GM18511 (cell line): ENCODE data around the gene HEATR3.

Experiments used
- ATAC-seq: cut with Tn5 transposase; IDR thresholded peaks from one replicate; pipeline ENCODE4 v1.9.1; 2021; ENCODE audit warnings: mild to moderate bottlenecking, moderate library complexity; ENCODE audit not compliant: unreplicated experiment

HEATR3 gene, protein sequence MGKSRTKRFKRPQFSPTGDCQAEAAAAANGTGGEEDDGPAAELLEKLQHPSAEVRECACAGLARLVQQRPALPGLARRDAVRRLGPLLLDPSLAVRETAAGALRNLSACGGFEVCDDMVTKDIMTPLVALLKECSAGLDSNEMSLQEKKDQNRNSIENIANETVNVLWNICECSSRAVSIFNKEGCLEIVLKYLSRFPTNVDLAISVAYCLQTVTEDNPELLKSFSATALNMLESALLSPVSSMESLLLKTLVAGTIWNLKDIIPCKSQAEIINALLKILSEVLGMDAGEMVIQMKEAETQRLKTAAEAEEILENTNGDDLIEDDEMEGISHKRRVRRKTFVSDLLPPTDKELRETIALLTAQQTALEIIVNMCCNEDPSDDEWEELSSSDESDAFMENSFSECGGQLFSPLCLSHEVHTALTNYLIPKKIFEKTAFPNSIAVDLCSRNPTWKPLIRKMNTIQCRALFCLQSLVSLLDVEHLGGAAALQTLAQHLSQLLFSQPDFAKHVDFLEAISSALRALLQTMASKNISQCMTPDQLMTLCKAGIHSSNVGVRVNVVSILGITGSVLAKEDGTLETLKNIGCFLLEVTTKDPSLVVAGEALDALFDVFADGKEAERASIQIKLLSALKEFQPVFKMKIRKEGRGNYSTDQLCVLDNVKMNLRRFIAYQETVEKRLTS

DNA sequence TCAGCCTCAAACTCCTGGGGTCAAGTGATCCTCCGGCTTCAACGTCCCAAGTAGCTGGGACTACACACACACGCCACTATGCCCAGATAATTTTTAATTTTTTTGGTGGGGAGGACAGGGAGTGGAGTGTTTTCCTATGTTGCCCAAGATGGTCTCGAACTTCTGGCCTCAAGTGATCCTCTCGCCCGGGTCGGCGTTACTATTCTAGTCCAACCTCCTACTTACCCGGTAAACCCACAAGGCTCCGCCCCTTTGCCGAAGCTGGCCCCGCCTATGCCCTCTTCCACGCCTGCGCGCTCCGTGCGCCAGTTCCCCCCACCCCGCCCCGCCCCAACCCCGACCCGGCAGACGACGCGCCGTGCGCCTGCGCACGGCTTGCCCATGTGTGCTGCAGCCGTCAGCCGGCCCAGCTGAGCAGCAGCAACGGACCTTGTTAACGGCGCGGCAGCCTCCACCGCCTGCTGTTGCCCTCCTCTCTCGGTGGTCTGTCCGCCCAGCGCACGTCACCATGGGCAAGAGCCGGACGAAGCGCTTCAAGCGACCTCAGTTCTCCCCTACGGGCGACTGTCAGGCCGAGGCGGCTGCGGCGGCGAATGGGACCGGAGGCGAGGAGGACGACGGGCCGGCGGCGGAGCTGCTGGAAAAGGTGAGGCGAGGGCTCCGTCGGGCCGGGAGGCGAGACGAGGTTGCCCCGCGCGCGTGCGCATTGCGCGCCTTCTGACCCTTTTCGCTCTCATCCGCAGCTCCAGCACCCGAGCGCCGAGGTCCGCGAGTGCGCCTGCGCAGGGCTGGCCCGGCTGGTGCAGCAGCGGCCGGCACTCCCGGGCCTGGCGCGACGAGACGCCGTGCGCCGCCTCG is at the start of gene HEATR3:
HEATR3 (plus strand) TSS at position 347 of the 858 bp plus-strand sequence; CDS start at position 509, 162 bp downstream.
- peak; percentile 86 for ATAC-seq

DNA sequence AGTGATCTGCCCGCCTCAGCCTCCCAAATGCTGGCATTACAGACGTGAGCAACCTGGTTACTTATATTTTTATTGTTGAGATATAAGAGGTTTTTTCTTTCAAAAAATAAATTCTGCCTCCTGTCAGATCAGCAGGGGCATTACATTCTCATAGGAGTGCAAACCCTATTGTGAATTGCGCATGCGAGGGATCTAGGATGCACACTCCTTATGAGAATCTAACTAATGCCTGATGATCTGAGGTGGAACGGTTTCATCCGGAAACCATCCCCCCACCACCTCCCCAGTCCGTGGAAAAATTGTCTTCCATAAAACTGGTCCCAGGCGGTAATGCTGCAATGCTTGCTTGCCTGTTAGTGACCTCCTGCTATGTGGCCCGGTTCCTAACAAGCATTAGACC is 48.2 kb upstream of the HEATR3 start:
- no peak for ATAC-seq

DNA sequence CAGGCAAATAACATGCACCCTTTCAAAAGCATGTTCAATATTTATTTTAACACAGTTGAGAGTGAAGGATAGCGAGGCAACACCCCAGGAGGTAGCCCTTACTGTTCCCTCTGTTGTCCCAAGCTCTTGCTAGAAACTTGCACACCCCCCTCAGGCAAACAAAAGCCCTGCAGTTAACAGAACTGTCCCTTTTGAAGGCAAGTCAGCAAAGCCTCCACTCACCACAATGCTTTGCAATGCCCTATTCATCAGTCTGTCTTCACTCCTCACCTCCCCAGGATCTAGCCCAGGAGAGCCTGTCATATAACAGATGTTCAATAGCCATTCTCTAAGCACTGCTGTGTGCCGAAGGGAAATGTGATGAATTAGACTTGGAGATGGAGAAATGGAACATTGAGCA is 44.2 kb upstream of the HEATR3 start:
- no peak for ATAC-seq

DNA sequence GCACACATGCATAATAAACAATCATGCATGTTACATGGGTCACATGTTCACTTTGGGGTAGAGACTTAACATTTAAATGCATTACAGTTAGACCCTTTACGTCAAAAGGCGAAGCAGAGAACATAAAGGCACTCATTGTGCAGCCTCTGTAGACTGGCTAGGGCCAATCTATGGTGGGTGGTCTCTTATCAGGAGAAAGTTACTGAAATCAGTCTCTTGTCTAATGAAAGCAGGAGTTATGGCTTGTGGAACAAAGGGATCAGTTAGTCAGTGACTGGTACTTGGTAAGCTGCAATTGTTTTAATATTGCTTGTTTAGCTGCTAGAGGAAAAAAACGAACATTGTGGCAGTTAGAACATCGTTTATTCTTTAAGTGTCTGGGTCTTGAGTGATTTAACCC is 42.1 kb upstream of the HEATR3 start:
- no peak for ATAC-seq

DNA sequence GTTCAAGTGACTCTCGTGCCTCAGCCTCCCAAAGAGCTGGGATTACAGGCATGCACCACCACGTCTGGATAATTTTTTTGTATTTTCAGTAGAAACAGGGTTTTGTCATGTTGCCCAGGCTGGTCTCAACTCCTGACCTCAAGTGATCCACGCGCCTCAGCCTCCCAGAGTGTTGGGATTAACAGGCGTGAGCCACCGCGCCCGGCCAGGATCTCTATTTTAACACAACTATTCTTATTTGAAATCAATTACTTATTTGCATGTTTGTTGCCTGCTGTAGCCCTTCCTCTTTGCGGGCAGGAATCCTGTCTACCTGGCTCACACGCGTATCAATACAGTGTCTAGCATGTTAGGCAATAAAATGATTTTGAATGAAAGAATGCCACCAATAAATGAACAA is 41.6 kb upstream of the HEATR3 start:
- ATAC-seq, result no peak

DNA sequence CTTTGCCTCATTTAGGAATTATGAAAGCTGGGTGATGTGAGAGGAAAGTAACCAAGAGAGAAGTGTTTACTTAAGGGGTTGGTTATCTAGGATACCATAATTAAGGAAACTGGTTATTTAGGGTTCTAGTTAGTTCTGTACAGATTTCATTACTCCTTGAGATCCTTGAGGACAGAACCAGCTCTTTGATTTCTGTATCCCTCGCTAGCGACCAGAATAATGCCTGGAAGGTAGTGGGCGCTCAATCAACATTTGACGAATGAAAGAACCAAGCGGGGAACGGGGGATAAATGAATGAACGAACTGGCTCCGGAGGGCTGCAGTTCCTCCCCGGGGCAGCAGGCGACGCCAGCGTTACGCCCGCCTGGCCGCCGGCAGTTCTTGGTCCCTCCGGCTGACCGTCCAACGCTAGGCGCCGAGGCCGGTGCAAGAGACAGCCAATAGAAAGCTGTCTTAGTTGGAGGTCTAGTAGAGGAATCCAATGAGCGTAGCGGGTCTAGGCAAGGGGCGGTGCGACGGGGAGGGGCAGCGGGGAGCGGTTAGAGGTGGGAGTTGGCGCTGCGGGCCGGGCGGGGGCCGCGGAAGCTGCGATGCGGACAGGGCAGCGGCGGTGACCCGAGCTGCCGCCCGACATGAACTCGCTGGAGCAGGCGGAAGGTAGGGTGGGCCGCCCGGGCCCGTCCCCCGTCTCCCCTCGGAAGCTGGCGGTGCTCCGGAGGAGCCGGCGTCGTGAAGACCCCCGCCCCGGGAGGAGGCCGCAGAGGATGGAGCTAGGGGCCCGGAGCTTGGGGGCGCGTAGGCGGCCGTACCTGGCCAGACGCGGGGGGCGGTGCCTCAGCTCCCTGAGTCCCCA is 40.9 kb upstream of the HEATR3 start, which contains the start of gene CNEP1R1:
CNEP1R1 (plus strand) TSS at position 542 of the 853 bp plus-strand sequence; CDS start at position 633, 91 bp downstream.
- ATAC-seq, result peak; percentile 99

DNA sequence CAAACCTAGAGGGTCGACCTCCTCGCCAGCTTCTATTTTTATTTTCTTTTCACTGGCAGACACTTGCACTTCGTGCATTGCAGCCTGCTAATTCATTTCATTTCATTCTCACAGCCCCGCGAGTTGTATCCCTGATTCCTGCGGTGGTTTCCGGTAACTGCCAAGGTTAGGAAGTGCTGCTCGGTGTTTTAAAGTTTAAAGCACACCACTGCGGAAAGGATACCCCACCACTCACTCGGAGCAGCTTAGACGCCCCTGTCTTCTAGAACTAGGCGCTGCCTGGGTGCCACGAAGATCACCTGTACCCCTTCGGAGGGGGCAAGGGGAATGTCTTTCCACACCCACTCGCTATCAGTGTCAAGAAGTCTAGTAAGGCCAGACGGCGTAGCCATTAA is 40.2 kb upstream of the HEATR3 start:
- ATAC-seq, result peak; percentile 14

DNA sequence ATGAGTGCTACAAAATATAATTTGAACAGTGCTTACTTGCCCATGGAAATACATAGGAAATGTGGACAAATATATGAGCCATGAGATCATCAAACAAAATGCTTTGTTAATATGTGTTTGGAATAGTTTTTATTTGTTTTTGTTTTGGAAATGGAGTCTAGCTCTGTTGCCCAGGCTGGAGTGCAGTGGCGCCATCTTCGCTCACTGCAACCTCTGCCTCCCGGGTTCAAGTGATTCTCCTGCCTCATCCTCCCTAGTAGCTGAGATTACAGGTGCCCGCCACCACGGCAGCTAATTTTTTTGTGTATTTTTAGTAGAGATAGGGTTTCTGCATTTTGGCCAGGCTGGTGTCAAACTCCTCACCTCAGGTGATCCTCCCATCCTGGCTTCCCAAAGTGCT is 37.9 kb upstream of the HEATR3 start:
- ATAC-seq, result no peak

DNA sequence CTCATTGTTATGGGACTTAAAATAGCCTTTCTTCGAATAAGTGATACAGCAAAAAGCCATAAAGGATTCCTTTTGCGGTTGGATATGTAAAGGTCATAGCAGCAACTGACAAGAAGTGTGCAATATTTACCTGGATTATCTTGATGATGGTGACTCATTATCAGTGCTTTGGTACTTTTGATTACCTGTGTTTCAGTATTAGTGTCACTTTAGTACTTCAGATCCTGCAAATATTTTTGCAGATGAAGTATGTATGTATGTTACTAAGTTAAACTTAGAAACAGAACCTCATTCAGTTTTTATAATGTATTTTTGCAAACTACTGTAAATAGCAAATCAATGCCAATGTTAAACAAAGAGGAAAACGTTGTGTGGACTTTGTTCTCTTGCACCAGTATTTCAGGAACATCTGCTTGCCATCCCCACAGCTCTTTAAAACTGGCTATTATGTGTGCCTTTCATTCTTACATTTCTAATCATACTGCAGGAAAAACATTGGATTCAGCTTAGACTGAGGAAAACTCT is 30.2 kb upstream of the HEATR3 start:
- ATAC-seq, result no peak

DNA sequence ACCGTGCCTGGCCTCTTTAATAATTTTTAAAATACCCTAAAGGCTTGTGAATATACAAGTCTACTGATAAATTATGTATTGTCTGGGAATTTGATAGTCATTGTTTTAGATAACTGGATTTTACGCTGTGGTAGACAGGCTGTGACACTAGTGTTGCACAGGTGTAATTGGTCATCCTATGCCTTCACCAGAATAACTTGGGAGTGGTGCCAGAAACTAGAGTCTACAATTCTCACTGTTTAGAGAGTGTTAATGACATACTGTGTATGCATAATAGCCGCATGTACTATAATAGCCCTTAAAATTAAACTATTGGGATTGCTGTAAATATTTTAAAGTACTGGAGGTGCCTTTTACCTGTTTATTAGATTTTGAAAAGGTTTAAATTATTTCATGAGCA is 29.3 kb upstream of the HEATR3 start:
- no peak for ATAC-seq

DNA sequence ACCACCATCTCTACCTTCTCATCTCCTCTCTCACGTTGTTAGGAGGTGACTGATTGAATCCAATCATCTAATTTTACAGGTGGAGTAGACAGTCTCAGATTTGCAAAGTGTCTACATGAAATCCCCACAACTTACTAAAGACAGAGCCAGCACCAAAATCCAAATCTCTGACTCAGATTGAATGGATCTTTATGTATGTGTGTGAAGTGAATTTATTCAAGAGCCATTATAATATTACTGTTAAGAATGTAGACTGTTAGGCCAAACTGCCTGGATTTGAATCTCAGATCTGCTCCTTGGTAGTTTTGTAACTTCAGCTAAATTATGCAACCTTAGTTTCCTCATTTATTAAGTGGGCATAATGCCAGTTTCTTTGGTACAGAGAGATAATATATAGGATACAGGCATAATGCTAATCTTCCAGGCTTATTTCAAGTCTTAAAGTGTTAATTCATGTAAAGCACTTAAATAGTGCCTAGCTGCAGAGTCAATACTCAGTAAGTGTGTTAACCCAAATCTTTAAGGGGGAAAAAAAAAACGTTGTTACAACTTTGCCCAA is 28.0 kb upstream of the HEATR3 start:
- ATAC-seq, result no peak

DNA sequence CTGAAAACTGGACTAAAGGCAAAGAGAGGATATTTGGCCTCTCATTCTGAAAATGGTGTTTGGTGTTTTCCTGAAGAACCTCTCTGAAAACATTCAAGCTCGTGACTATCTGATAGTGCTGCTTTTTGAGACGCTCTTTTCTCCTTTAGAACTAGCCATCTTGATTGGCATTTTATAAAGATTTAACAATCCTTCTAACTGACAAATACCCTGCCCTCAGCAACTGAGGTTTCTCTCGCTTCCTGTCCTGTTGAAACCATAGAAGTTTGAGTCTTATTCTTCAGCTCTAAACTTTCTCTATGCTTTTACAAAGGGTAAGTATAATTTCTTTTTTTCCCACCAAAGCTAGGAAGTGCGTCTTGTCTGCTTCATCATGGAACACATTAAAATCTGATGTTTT is 27.5 kb upstream of the HEATR3 start:
- ATAC-seq, result no peak

DNA sequence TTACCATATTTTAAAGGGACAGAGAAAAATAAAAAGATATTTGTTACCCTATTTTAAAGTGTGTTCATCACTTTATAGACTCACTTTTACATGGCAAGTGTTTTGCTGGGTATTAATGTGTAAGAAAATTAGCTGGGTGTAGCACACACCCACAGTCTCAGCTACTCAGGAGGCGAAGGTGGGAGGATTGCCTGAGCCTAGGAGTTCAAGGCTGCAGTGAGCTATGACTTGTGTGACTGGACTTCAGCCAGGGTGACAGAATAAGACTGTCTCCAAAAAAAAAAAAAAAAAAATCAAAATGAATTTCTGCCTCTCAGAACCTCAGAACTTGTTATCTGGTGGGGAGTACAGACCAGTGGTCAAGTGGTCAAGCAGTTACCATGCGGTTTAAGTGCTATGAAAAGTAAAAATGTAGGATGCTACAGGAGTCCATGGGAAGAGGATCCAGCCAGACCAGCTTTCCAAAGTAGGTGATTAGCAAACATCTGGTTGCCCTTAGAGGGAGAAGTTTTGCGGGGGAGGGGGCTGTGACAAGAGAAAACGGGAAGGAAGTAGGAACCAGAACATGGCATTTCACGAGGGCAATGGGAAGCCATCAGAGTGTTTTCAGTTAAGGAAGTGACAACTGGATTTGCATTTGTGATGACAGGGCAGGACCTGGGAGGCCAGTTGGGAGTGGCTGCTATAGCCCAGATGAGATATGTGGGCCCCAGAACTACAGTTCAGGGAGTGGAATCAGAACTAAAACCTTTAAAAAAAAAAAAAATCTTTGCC is 26.8 kb upstream of the HEATR3 start:
- no peak for ATAC-seq

DNA sequence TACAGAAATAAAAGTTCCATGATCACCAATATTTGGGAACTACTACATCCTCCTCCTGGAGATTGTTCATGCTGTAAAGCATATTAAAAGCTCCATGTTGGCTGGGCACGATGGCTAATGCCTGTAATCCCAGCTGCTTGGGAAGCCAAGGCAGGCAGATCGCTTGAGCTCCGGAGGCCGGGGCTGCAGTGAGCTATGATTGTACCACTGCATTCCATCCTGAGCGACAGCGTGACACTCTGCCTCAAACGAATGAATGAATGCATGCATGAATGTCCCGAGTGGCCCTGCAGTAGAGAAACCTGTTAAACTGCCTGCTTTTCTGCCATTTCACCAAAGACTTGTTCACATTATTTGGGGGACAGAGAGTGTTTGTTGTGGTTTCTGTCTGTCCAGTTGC is 25.8 kb upstream of the HEATR3 start:
- ATAC-seq, result no peak

DNA sequence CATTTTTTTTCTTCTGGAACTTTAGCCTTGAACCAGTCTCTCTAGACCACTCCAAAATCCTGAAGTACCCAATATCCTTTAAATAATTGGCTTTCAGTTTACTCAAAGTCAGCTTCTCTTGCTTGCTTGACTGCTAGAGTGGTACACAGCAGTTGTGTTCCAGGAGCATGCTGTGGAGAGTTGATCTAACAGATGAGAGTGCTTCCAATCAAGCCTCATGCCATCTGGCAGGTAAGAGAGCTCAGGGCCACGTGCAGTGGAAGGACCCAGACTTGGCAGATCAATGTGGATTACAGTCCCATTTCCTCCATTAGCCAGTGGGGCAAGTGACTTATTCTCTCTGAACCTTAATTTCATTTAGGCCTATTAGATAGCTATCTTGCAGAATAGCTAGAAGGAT is 25.1 kb upstream of the HEATR3 start:
- ATAC-seq, result no peak

DNA sequence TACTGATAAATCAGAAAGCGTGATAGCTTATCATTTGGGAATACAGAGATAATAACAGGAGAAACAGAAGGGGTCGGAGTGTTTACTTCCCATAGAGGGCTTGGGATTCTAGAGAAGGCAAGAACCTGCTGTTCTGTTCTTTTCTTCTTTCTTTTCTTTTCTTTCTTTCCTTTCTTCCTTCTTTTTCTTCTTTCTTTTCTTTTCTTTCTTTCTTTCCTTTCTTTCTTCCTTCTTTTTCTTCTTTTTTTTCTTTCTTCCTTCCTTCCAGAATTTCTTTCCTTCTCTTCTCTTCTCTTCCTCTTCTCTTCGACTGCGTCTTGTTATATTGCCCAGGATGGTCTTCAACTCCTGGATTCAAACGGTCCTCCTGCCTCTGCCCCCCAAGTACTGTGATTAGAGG is 22.4 kb upstream of the HEATR3 start:
- ATAC-seq, result no peak

DNA sequence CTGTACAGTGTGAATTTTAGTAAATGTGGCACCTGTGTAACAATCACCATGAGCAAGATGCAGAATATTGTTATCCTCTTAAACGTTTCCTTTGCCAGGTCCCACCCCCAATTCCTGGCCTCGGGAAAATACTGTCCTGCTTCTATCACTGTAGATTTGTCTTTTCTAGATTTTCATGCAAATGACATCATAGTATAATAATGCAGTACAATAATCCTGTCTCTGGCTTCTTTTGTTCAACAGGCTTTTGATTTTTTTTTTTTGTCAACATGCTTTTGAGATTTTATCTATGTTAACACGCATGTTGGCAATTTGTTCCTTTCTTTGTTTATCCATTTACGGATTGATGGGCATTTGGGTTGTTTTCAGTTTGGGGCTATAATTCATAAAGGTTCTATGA is 20.4 kb upstream of the HEATR3 start:
- ATAC-seq, result no peak

DNA sequence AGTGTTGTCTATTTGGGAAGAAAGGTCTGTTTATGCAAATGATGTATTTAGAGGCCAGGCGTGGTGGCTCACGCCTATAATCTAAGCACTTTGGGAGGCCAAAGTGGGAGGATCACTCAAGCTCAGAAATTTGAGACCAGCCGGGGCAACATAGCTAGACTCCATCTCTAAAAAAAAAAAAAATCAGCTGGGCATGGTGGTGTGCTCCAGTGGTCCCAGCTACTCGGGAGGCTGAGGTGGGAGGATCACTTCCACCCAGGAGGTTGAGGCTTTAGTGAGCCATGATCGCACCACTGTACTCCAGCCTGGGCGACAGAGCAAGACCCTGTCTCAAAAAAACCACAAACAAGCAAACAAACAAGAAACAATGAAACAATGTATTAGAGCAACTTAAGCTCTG is 18.9 kb upstream of the HEATR3 start:
- ATAC-seq, result no peak

DNA sequence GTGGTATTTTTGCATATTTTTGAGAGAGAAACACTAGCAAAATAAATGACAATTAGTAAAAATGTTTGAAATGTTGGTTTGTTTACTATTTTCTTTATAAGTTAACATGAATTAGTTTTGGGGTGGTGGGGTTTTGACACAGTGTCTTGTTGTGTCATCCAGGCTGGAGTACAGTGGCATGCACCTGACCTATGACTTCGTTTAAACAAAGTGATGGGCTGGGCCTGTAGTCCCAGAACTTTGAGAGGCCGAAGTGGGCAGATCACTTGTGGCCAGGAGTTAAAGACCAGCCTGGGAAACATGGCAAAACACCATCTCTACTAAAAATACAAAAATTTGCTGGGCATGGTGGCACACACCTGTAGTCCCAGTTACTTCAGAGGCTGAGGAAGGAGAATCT is 17.9 kb upstream of the HEATR3 start:
- no peak for ATAC-seq
